Activated CD4-positive, alpha-beta T cell treated with anti-CD3 and anti-CD28 coated beads for 1 hour (primary cell): Measurements from ENCODE around the gene NNAT.

Experiments used
- DNase-seq: peaks from one replicate; pipeline ENCODE4 v3.0.0-alpha.2; 2020

NNAT gene

DNA sequence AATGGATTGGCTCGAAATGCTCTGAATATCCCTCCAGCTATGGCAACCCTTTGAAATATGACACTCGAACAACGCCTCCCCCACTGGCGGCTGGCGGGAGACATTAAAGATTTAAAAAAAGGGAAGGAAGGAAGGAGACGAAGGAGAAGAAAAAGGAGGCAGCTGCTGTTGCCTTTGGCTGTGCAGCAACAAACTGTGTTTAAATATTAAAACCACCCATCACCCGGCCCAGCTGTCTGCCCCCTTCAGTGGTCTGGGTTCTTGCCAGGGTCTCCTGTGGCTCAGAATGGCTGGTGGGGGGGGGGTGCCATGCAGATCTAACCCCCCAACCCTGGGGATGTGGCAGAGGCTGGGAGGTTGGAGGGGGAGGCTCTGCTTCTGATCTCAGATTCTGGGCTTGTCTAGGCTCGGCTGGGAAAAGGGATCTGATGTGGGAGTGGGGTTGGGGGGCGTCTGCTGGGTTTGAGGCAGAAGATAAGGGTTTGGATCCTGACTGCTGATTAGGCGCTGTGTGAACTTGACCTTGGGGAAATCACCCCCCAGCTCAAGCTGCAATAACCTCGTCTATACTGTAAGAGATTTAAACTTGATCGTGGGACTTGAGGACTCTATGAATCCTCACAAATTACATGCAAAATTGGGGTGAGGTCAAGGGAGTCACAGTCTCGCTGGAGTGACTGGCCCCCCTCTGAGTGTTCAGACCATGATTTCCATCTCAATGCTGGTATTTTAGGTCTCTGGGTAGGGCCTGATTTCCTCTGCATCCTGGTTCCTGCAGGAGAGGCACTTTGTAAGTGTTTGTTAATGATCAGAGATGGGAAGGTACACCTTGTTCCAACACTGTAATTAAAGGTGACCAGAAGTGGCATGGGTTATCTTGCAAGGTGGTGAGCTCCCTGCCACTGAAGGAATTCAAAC lies 46.9 kb downstream of the NNAT start:
- no peak for DNase-seq

DNA sequence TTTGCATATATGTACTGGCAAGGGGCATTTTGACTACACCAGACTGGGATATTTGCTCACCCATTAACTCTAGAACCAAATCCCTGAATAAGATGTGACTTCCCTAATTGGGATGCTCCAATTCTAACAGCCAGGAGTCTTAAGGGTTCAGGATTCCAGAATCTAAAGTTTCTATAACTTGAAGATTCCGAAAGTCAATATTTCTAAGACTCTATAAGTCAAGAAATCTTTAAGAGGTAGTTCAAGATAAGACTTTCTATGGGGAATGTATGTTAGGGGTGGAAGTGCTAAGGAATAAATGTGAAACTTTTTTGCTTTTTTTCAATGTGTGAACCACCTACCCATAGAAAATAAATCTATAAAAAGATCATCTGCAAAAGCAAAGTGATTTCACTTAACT lies 49.4 kb downstream of the NNAT start:
- no peak for DNase-seq

DNA sequence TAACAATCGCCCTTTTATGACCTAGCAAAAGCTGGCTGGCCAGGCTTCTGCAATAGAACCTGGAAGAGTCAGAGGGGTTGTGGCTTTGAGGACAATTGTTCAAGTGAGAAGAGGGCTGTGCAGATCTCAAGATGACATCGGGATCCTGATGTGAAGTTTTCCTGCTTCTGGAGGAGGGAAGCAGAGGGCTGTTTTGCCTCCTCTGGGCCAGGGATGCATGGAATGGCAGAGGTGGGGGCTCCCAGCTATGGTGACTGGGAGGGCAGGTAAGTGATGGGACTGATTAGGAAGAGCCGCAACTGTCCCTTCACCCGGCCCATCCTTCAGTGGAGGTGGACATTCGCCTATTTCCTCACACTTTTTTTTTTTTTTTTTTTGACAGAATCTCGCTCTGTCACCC lies 50.0 kb downstream of the NNAT start:
- DNase-seq = no peak
